ENCODE results near the gene TRIP4. TPM values are rescaled to one million over a fixed set of nuclear protein-coding genes. Genes with fewer than 3 reads are reported as not detected.

TRIP4 gene
- total RNA-seq, 1 experiment from 2014 or later = 6.0 TPM

GRCh38 chr15:64476550-64476949 is 88.9 kb downstream of the TRIP4 start:
- Histone ChIP-seq H3K4me1 (ENCODE audit: insufficient read depth, low read length) (no peaks in the 10 kb centered on the region), H3K9me3 (ENCODE audit: low read length) (no peaks in the 10 kb centered on the region), H4K20me1 (ENCODE audit: low read length) (no peaks in the 10 kb centered on the region), H3K9ac (ENCODE audit: low read length) (no peak overlapping the region), H3K4me2 (ENCODE audit: low read length) (no peak overlapping the region), H3F3A (ENCODE audit: low read length, unreplicated experiment) (no peaks in the 10 kb centered on the region), H3K9me2 (replicated peaks; ENCODE audit: low read length) (no peaks in the 10 kb centered on the region), H2AFZ (ENCODE audit: low read length) (no peak overlapping the region), H3K79me2 (ENCODE audit: low read length) (no peaks in the 10 kb centered on the region), H3K36me3 (ENCODE audit: low read depth, low read length) (no peaks in the 10 kb centered on the region), H3K27me3 (ENCODE audit: low read length) (no peaks in the 10 kb centered on the region), H3K27ac (ENCODE audit: low read length) (no peak overlapping the region), H3K4me3 (ENCODE audit: low read length) (no peak overlapping the region)
- ChIA-PET POLR2A (ENCODE audit: unreplicated experiment) (no interaction called here), CTCF (no interaction called here)
- no peak for TF ChIP-seq EZH2 (IDR thresholded peaks at IDR 0.05; ENCODE audit: low read length, unreplicated experiment)
- ATAC-seq (no peak), DNase-seq (no peak)
- BruUV-seq (replicated peaks) = no TSS peak
- intact Hi-C loops (cut with micrococcal nuclease) = no loop called here

- ATAC-seq (no peak), DNase-seq (no peak)
- Histone ChIP-seq H3K9me3 (ENCODE audit: low read length) (no peaks in the 10 kb centered on the region), H3F3A (ENCODE audit: low read length, unreplicated experiment) (no peaks in the 10 kb centered on the region), H3K4me3 (ENCODE audit: low read length) (no peak overlapping the region), H2AFZ (ENCODE audit: low read length) (no peak overlapping the region), H3K36me3 (ENCODE audit: low read depth, low read length) (no peaks in the 10 kb centered on the region), H3K27ac (ENCODE audit: low read length) (no peak overlapping the region), H3K9me2 (replicated peaks; ENCODE audit: low read length) (no peaks in the 10 kb centered on the region), H3K9ac (ENCODE audit: low read length) (no peak overlapping the region), H3K79me2 (ENCODE audit: low read length) (no peaks in the 10 kb centered on the region), H3K4me1 (ENCODE audit: insufficient read depth, low read length) (no peaks in the 10 kb centered on the region), H3K27me3 (ENCODE audit: low read length) (no peaks in the 10 kb centered on the region), H4K20me1 (ENCODE audit: low read length) (no peaks in the 10 kb centered on the region), H3K4me2 (ENCODE audit: low read length) (no peak overlapping the region)
- intact Hi-C loops (cut with micrococcal nuclease) = no loop called here
- ChIA-PET POLR2A (ENCODE audit: unreplicated experiment) (no interaction called here), CTCF (no interaction called here)
- no peak for TF ChIP-seq EZH2 (IDR thresholded peaks at IDR 0.05; ENCODE audit: low read length, unreplicated experiment)
- no peak for TF ChIP-seq EZH2phosphoT487 (IDR thresholded peaks at IDR 0.05; ENCODE audit: borderline replicate concordance, low read length)
- no peak for TF ChIP-seq CTCF (conservative IDR thresholded peaks at IDR 0.05; ENCODE audit: low read depth, low read length)
- BruUV-seq (replicated peaks) = no TSS peak
Measured at GRCh38 chr15:64478863-64479262, 91.2 kb downstream of the TRIP4 start.

GRCh38 chr15:64480891-64481290 is 93.3 kb downstream of the TRIP4 start:
- POLR2A ChIA-PET (ENCODE audit: unreplicated experiment) = no interaction called here
- no peaks in the 10 kb centered on the region for H3K27me3 ChIP-seq (ENCODE audit: low read length)
- H3K4me3 ChIP-seq (ENCODE audit: low read length) = no peak overlapping the region
- CTCF ChIA-PET = no interaction called here
- DNase-seq (no peak), ATAC-seq (no peak)
- H3K36me3 ChIP-seq (ENCODE audit: low read depth, low read length) = no peaks in the 10 kb centered on the region
- H3K79me2 ChIP-seq (ENCODE audit: low read length) = no peaks in the 10 kb centered on the region
- H3K9me3 ChIP-seq (ENCODE audit: low read length) = no peaks in the 10 kb centered on the region
- no peak for TF ChIP-seq EZH2 (IDR thresholded peaks at IDR 0.05; ENCODE audit: low read length, unreplicated experiment)
- no peak for TF ChIP-seq CTCF (conservative IDR thresholded peaks at IDR 0.05; ENCODE audit: low read depth, low read length)
- no peak for TF ChIP-seq EZH2phosphoT487 (IDR thresholded peaks at IDR 0.05; ENCODE audit: borderline replicate concordance, low read length)
- H3F3A ChIP-seq (ENCODE audit: low read length, unreplicated experiment) = no peaks in the 10 kb centered on the region
- no peak overlapping the region for H3K27ac ChIP-seq (ENCODE audit: low read length)
- H3K4me1 ChIP-seq (ENCODE audit: insufficient read depth, low read length) = no peaks in the 10 kb centered on the region
- H2AFZ ChIP-seq (ENCODE audit: low read length) = no peak overlapping the region
- BruUV-seq (replicated peaks) = no TSS peak
- intact Hi-C loops (cut with micrococcal nuclease) = no loop called here
- no peaks in the 10 kb centered on the region for H3K9me2 ChIP-seq (replicated peaks; ENCODE audit: low read length)
- no peak overlapping the region for H3K4me2 ChIP-seq (ENCODE audit: low read length)
- H3K9ac ChIP-seq (ENCODE audit: low read length) = no peak overlapping the region
- H4K20me1 ChIP-seq (ENCODE audit: low read length) = no peaks in the 10 kb centered on the region
